ENCODE data around the gene DYNC2LI1.

The DYNC2LI1 gene

GRCh38 chr2:43837831-43838559 is 64.2 kb downstream of the DYNC2LI1 start:
- TF ChIP-seq ZNF70 (CRISPR knock-in tag; IDR thresholded peaks at IDR 0.05) (no peak), SNAI2 (CRISPR knock-in tag; IDR thresholded peaks at IDR 0.05) (no peak), CREB5 (CRISPR knock-in tag; IDR thresholded peaks at IDR 0.05; ENCODE audit: low read depth) (no peak), ZFP30 (CRISPR knock-in tag; IDR thresholded peaks at IDR 0.05) (no peak), RARB (CRISPR knock-in tag; IDR thresholded peaks at IDR 0.05) (no peak), GLIS3 (CRISPR knock-in tag; IDR thresholded peaks at IDR 0.05) (no peak), ZC3H10 (CRISPR knock-in tag; IDR thresholded peaks at IDR 0.05) (no peak), CSDC2 (CRISPR knock-in tag; IDR thresholded peaks at IDR 0.05) (no peak), CSRNP3 (CRISPR knock-in tag; IDR thresholded peaks at IDR 0.05) (no peak), PATZ1 (CRISPR knock-in tag; IDR thresholded peaks at IDR 0.05; ENCODE audit: borderline replicate concordance) (no peak), TSHZ2 (CRISPR knock-in tag; IDR thresholded peaks at IDR 0.05) (no peak), ZNF8 (CRISPR knock-in tag; IDR thresholded peaks at IDR 0.05) (no peak), TOX (CRISPR knock-in tag; IDR thresholded peaks at IDR 0.05; ENCODE audit: borderline replicate concordance) (no peak), TCF4 (CRISPR knock-in tag; IDR thresholded peaks at IDR 0.05; ENCODE audit: borderline replicate concordance) (no peak), OSR1 (CRISPR knock-in tag; IDR thresholded peaks at IDR 0.05) (no peak), ZNF565 (CRISPR knock-in tag; conservative IDR thresholded peaks at IDR 0.05; ENCODE audit: low read depth) (no peak)
- ATAC-seq = no peak

GRCh38 chr2:43838560-43839267 is 64.9 kb downstream of the DYNC2LI1 start, which contains the start of the genes ABCG5 and ABCG8:
TSS of gene ABCG5 (minus strand) at chr2:43838839. CDS start at chr2:43838679, 160 bp downstream.
TSS of gene ABCG8 (plus strand) at chr2:43838971. CDS start at chr2:43839054, 83 bp downstream.
- TF ChIP-seq TCF4 (CRISPR knock-in tag; IDR thresholded peaks at IDR 0.05; ENCODE audit: borderline replicate concordance) = no peak
- no peak for TF ChIP-seq ESRRG (CRISPR knock-in tag; IDR thresholded peaks at IDR 0.05)
- TF ChIP-seq ARNTL (CRISPR knock-in tag; IDR thresholded peaks at IDR 0.05; ENCODE audit: borderline replicate concordance, low read depth) = no peak
- TF ChIP-seq ZNF70 (CRISPR knock-in tag; IDR thresholded peaks at IDR 0.05) = no peak
- TF ChIP-seq ZC3H10 (CRISPR knock-in tag; IDR thresholded peaks at IDR 0.05) = no peak
- no peak for TF ChIP-seq ISL1 (CRISPR knock-in tag; IDR thresholded peaks at IDR 0.05)
- TF ChIP-seq TOX (CRISPR knock-in tag; IDR thresholded peaks at IDR 0.05; ENCODE audit: borderline replicate concordance) = no peak
- no peak for TF ChIP-seq PPARA (CRISPR knock-in tag; IDR thresholded peaks at IDR 0.05; ENCODE audit: borderline replicate concordance)
- no peak for TF ChIP-seq CREB5 (CRISPR knock-in tag; IDR thresholded peaks at IDR 0.05; ENCODE audit: low read depth)
- no peak for TF ChIP-seq POU6F1 (CRISPR knock-in tag; IDR thresholded peaks at IDR 0.05; ENCODE audit: borderline replicate concordance, low read depth)
- no peak for TF ChIP-seq SNAI2 (CRISPR knock-in tag; IDR thresholded peaks at IDR 0.05)
- no peak for TF ChIP-seq GLIS3 (CRISPR knock-in tag; IDR thresholded peaks at IDR 0.05)
- TF ChIP-seq CSDC2 (CRISPR knock-in tag; IDR thresholded peaks at IDR 0.05) = no peak
- no peak for TF ChIP-seq BACH2 (CRISPR knock-in tag; IDR thresholded peaks at IDR 0.05; ENCODE audit: borderline replicate concordance)
- no peak for TF ChIP-seq ZNF565 (CRISPR knock-in tag; conservative IDR thresholded peaks at IDR 0.05; ENCODE audit: low read depth)
- no peak for TF ChIP-seq ZNF8 (CRISPR knock-in tag; IDR thresholded peaks at IDR 0.05)
- no peak for ATAC-seq
